ENCODE results near the gene ZSCAN30.

Gene ZSCAN30

DNA sequence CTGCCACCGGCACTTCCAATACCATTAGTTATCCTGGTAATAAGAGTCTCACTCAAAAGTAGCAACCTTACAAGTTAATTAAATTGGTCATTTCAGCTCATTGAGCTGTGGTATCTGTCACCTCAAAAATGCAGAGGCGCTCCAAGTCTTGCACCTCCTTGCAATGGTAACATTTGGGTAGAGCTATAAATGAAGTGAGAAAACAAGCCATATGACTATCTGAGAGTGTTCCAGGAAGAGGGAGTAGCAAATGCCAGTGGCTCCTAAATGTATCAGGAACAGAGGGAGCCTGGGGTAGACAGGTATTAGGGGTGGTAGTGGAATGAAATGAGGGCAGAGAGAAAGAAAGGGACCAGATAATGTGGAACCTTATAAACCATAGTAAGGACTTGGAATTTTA, 6.0 kb upstream of the ZSCAN30 start:
- TF ChIP-seq, protein P1, sequence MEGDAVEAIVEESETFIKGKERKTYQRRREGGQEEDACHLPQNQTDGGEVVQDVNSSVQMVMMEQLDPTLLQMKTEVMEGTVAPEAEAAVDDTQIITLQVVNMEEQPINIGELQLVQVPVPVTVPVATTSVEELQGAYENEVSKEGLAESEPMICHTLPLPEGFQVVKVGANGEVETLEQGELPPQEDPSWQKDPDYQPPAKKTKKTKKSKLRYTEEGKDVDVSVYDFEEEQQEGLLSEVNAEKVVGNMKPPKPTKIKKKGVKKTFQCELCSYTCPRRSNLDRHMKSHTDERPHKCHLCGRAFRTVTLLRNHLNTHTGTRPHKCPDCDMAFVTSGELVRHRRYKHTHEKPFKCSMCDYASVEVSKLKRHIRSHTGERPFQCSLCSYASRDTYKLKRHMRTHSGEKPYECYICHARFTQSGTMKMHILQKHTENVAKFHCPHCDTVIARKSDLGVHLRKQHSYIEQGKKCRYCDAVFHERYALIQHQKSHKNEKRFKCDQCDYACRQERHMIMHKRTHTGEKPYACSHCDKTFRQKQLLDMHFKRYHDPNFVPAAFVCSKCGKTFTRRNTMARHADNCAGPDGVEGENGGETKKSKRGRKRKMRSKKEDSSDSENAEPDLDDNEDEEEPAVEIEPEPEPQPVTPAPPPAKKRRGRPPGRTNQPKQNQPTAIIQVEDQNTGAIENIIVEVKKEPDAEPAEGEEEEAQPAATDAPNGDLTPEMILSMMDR (IDR thresholded peaks at IDR 0.05), result no peak
- Histone ChIP-seq H2AFZ (no peak overlapping the region), H3K36me3 (ENCODE audit: control insufficient read depth, insufficient read depth, low read length) (no peaks in the 10 kb centered on the region), H3K4me3 (ENCODE audit: low read depth, low read length) (no peak overlapping the region), H3K27ac (no peak overlapping the region), H3K79me2 (peaks cover 23% of the 10 kb centered on the region), H3K4me2 (ENCODE audit: low read length) (no peak overlapping the region), H3K9me3 (ENCODE audit: control insufficient read depth, low read length) (no peaks in the 10 kb centered on the region), H3K9ac (no peak overlapping the region), H3K4me1 (no peaks in the 10 kb centered on the region), H3K27me3 (ENCODE audit: control insufficient read depth, insufficient read depth, low read length) (no peaks in the 10 kb centered on the region)

DNA sequence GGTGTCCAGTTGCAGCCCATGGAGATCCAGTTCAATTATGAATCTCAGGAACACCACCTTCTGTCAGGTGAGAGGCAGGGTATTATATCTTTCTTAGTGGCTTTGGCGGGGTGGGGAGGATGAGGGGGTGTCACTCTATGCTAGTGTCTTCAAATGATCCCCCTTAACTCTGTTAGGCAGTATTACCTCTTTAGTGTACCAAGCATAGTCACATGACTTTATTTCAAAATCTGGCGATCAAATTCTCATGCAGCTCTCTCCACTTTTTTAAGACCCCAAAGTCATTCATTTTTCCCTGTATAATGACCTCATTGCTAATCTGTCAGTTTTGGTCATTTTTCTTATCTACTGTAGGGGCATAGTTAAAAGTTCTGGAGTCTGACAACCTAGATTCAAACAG, 1.1 kb upstream of the ZSCAN30 start:
- Histone ChIP-seq H2AFZ (no peak overlapping the region), H3K4me2 (ENCODE audit: low read length) (peak overlapping the region; percentile 78), H3K9ac (no peak overlapping the region), H3K79me2 (peaks cover 39% of the 10 kb centered on the region), H3K4me1 (no peaks in the 10 kb centered on the region), H3K27ac (peak overlapping the region; percentile 74), H3K9me3 (ENCODE audit: control insufficient read depth, low read length) (no peaks in the 10 kb centered on the region), H3K27me3 (ENCODE audit: control insufficient read depth, insufficient read depth, low read length) (no peaks in the 10 kb centered on the region), H3K4me3 (ENCODE audit: low read depth, low read length) (peak overlapping the region; percentile 89), H3K36me3 (ENCODE audit: control insufficient read depth, insufficient read depth, low read length) (no peaks in the 10 kb centered on the region)
- TF ChIP-seq, protein P1 (IDR thresholded peaks at IDR 0.05), result no peak

DNA sequence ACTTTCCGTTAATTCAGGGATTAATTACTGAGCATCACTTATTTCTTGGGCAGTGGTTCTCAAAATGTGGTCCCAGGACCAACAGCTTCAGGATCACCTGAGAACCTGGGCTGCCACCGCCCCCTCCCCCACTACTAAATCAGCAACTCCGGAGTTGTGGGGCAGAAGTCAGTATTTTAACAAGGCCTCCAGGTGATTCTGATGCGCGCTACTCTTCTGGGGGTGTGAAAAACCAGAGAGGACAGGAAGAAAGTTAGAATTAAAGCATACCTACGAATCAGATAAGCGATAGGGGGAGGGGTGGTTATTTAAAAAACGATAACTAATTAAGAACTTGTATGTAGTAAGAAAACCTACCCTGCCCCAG, 319 bp downstream of the ZSCAN30 start:
- peak overlapping the region; percentile 85 for H3K9ac ChIP-seq
- TF ChIP-seq, protein P1 (IDR thresholded peaks at IDR 0.05), result no peak
- peak overlapping the region; percentile 89 for H3K4me3 ChIP-seq (ENCODE audit: low read depth, low read length)
- peak overlapping the region; percentile 78 for H3K4me2 ChIP-seq (ENCODE audit: low read length)
- H3K27me3 ChIP-seq (ENCODE audit: control insufficient read depth, insufficient read depth, low read length), result no peaks in the 10 kb centered on the region
- H3K36me3 ChIP-seq (ENCODE audit: control insufficient read depth, insufficient read depth, low read length), result no peaks in the 10 kb centered on the region
- peak overlapping the region; percentile 96 for H2AFZ ChIP-seq
- H3K4me1 ChIP-seq, result no peaks in the 10 kb centered on the region
- peaks cover 36% of the 10 kb centered on the region for H3K79me2 ChIP-seq
- no peaks in the 10 kb centered on the region for H3K9me3 ChIP-seq (ENCODE audit: control insufficient read depth, low read length)
- H3K27ac ChIP-seq, result peak overlapping the region; percentile 74

DNA sequence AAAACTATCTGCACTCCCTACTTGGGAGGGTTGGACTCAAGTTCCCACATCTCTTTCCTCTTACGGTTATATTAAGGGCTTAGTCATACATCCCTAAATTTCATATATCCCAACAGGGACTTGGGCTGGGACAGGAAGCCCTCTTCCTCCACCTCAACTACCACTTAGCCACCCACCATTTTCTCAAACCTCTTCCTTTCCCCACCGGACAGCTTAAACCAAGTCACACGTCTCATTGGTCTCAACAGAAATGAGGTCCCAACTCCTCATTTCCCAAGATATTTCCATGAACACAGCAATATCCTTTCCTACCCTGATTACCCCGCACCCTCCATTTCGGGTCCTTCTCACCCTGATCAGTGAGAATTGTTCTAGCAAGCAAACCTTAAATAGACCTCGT, 736 bp downstream of the ZSCAN30 start:
- peak overlapping the region; percentile 96 for H2AFZ ChIP-seq
- TF ChIP-seq, protein P1 (IDR thresholded peaks at IDR 0.05), result no peak
- peak overlapping the region; percentile 89 for H3K4me3 ChIP-seq (ENCODE audit: low read depth, low read length)
- H3K27ac ChIP-seq, result peak overlapping the region; percentile 74
- H3K79me2 ChIP-seq, result peaks cover 37% of the 10 kb centered on the region
- H3K4me2 ChIP-seq (ENCODE audit: low read length), result peak overlapping the region; percentile 78
- H3K4me1 ChIP-seq, result no peaks in the 10 kb centered on the region
- no peaks in the 10 kb centered on the region for H3K27me3 ChIP-seq (ENCODE audit: control insufficient read depth, insufficient read depth, low read length)
- peak overlapping the region; percentile 85 for H3K9ac ChIP-seq
- no peaks in the 10 kb centered on the region for H3K9me3 ChIP-seq (ENCODE audit: control insufficient read depth, low read length)
- no peaks in the 10 kb centered on the region for H3K36me3 ChIP-seq (ENCODE audit: control insufficient read depth, insufficient read depth, low read length)

DNA sequence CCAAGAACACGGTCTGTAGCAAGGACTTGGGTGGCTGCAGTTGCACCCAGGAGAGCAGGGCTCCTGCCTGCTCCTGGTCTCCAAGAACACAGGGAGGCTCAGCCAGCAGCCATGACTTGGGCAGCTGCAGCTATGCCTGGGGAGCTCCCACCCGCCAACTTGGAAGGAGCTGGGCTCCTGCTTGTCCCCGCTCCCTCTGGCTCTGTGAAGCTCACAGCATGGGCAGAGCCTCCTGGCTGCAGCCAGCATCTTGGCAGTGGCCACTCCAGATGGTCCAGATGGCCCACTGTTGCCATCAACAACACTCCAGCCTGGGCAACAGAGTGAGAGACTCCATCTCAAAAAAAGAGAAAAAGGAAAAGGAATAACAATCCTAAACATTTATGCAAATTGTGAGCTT, 5.2 kb downstream of the ZSCAN30 start:
- Histone ChIP-seq H3K4me3 (ENCODE audit: low read depth, low read length) (no peak overlapping the region), H3K27ac (no peak overlapping the region), H3K36me3 (ENCODE audit: control insufficient read depth, insufficient read depth, low read length) (no peaks in the 10 kb centered on the region), H2AFZ (no peak overlapping the region), H3K4me2 (ENCODE audit: low read length) (no peak overlapping the region), H3K79me2 (peaks cover 24% of the 10 kb centered on the region), H3K9me3 (ENCODE audit: control insufficient read depth, low read length) (no peaks in the 10 kb centered on the region), H3K9ac (no peak overlapping the region), H3K4me1 (peaks cover 3% of the 10 kb centered on the region), H3K27me3 (ENCODE audit: control insufficient read depth, insufficient read depth, low read length) (no peaks in the 10 kb centered on the region)
- TF ChIP-seq, protein P1 (IDR thresholded peaks at IDR 0.05), result no peak
